ENCODE data around the gene HERC2.

HERC2 gene

GRCh38 chr15:28109626-28110455, 212.1 kb downstream of the HERC2 start:
- DNase-seq: no peak

- DNase-seq: no peak
Observed at GRCh38 chr15:28107904-28108275, 214.1 kb downstream of the HERC2 start.

- DNase-seq: no peak
Observed at GRCh38 chr15:28107111-28107903, 214.7 kb downstream of the HERC2 start.

GRCh38 chr15:28106294-28107110, 215.5 kb downstream of the HERC2 start:
- DNase-seq: no peak

- DNase-seq: no peak
Observed at GRCh38 chr15:28105793-28106192, 216.2 kb downstream of the HERC2 start.

- no peak for DNase-seq
Observed at GRCh38 chr15:28105224-28105791, 216.7 kb downstream of the HERC2 start.

- no peak for DNase-seq
Observed at GRCh38 chr15:28104326-28104725, 217.7 kb downstream of the HERC2 start.

GRCh38 chr15:28103831-28104230, 218.1 kb downstream of the HERC2 start:
- DNase-seq: no peak

GRCh38 chr15:28101983-28102441, 220.0 kb downstream of the HERC2 start:
- DNase-seq: no peak

GRCh38 chr15:28101201-28101600, 220.8 kb downstream of the HERC2 start:
- no peak for DNase-seq

- no peak for DNase-seq
Observed at GRCh38 chr15:28100516-28101195, 221.3 kb downstream of the HERC2 start.

- DNase-seq: no peak
Observed at GRCh38 chr15:28099555-28100140, 222.3 kb downstream of the HERC2 start.

GRCh38 chr15:28098766-28099554, 223.0 kb downstream of the HERC2 start, which contains the start of gene OCA2:
Gene OCA2 (minus strand): TSS chr15:28099315. CDS start chr15:28081874, 17,441 bp downstream.
- DNase-seq: no peak

- DNase-seq: no peak
Observed at GRCh38 chr15:28098360-28098765, 223.6 kb downstream of the HERC2 start.

GRCh38 chr15:28097656-28098359, 224.2 kb downstream of the HERC2 start:
- no peak for DNase-seq

GRCh38 chr15:28096670-28097431, 225.1 kb downstream of the HERC2 start:
- no peak for DNase-seq

GRCh38 chr15:28096411-28096669, 225.6 kb downstream of the HERC2 start:
- DNase-seq: no peak

GRCh38 chr15:28094732-28095521, 227.1 kb downstream of the HERC2 start:
- no peak for DNase-seq
